K562 (cell line): ENCODE results near the gene MTG1. TPM values are rescaled to one million over a fixed set of nuclear protein-coding genes. Genes with fewer than 3 reads are reported as not detected.
A peak's percentile ranks its signal among the peaks of the same experiment; 100 is the strongest.

Experiments used
- KDM5B ChIP-seq: fragments of 200-600 bp; sonication (generic); IDR thresholded peaks from 2 replicates; pipeline ENCODE4 v1.6.1; 2012; ENCODE audit warnings: low read depth, mild to moderate bottlenecking, moderate library complexity, low read length, control low read depth, inconsistent platforms; ENCODE audit not compliant: insufficient replicate concordance
- KLF13 ChIP-seq: fragments of 450-650 bp; IDR thresholded peaks from 2 replicates; pipeline ENCODE4 v1.6.1; 2016; ENCODE audit warnings: missing genetic modification characterization, low read depth, mild to moderate bottlenecking, missing compliant biosample characterization, moderate library complexity, borderline replicate concordance
- MAFF ChIP-seq: IDR thresholded peaks from 2 replicates; pipeline ENCODE4 v1.6.1; 2012; ENCODE audit warnings: low read length, improper control_type of control experiment
- NEUROD1 ChIP-seq: fragments of 150-350 bp; IDR thresholded peaks from 2 replicates; pipeline ENCODE4 v1.6.1; 2014; ENCODE audit warnings: borderline replicate concordance, low read length, low read depth; ENCODE audit not compliant: partially characterized antibody
- NRF1 ChIP-seq, 2 experiments: fragments of 450-650 bp; IDR thresholded peaks in 1 of 2; conservative IDR thresholded peaks in 1 of 2; 2 replicates each; pipeline ENCODE4 v1.6.1; 2014; ENCODE audit warnings: mild to moderate bottlenecking in 2 of 2
- PHF20 ChIP-seq: fragments of 450-650 bp; IDR thresholded peaks from 2 replicates; pipeline ENCODE4 v1.6.1; 2018; ENCODE audit not compliant: partially characterized antibody
- PHF8 ChIP-seq: fragments of 200-600 bp; sonication (generic); IDR thresholded peaks from 2 replicates; pipeline ENCODE4 v1.6.1; 2012; ENCODE audit warnings: mixed run types, mild to moderate bottlenecking, inconsistent platforms, low read length, moderate library complexity, borderline replicate concordance
- SUPT5H ChIP-seq: fragments of 450-650 bp; IDR thresholded peaks from 2 replicates; pipeline ENCODE4 v1.6.1; 2016
- TAF1 ChIP-seq: IDR thresholded peaks from 2 replicates; pipeline ENCODE4 v1.6.1; 2011; ENCODE audit warnings: mild to moderate bottlenecking, low read length, moderate library complexity; ENCODE audit not compliant: insufficient read depth, control insufficient read depth, severe bottlenecking; ENCODE audit errors: extremely low read depth
- ZBTB7A ChIP-seq: IDR thresholded peaks from 2 replicates; pipeline ENCODE4 v1.6.1; 2011; ENCODE audit warnings: low read depth, mild to moderate bottlenecking, low read length, moderate library complexity, borderline replicate concordance; ENCODE audit not compliant: control insufficient read depth
- ZKSCAN8 ChIP-seq: fragments of 200-800 bp; sonication (Bioruptor generic); IDR thresholded peaks from 2 replicates; pipeline ENCODE4 v1.6.1; 2016; ENCODE audit warnings: missing genetic modification characterization, missing compliant biosample characterization
- ZNF311 ChIP-seq: fragments of 250-450 bp; sonication (Bioruptor Pico); IDR thresholded peaks from 2 replicates; pipeline ENCODE4 v1.4.0; 2020; ENCODE audit warnings: mild to moderate bottlenecking, moderate library complexity
- polyA plus RNA-seq, 8 experiments: library from polyadenylated mRNA; depleted of rRNA in 4 of 8; stranded (reverse) in 5 of 8; unstranded in 3 of 8; fragments of >200 nt; fragmentation: Nextera tagmentation in 2 of 8; fragmentation: Illumina TruSeq in 1 of 8; extraction: Ambion mirVana in 2 of 8; extraction: Trizol in 1 of 8; gene quantifications; 2 replicates each; pipeline versions ENCODE4 v1.2.1 to v1.2.3, GENCODE V29; 2011 to 2014; ENCODE audit warnings: inconsistent platforms in 1 of 8, missing spikeins in 1 of 8
- total RNA-seq, 7 experiments: library from RNA; depleted of rRNA in 6 of 7; stranded (reverse); fragments of >200 nt in 6 of 7; fragmentation: Illumina TruSeq in 2 of 7; extraction: Trizol in 2 of 7; gene quantifications; 2 replicates each; pipeline versions ENCODE4 v1.2.1 to v1.2.3, GENCODE V29; 2011 to 2021; ENCODE audit warnings: low replicate concordance in 1 of 7
- TF ChIP-seq, protein P1 (sequence below): fragments of 250-450 bp; sonication (Bioruptor Pico); IDR thresholded peaks from 2 replicates; pipeline ENCODE4 v1.4.0; 2020
- TF ChIP-seq, protein P2 (sequence below): fragments of 450-650 bp; formaldehyde crosslinking; IDR thresholded peaks from 2 replicates; pipeline ENCODE4 v1.4.0; 2022; ENCODE audit warnings: missing genetic modification characterization
- TF ChIP-seq, protein P3 (sequence below): fragments of 150-350 bp; conservative IDR thresholded peaks from 2 replicates; pipeline ENCODE4 v1.6.1; 2014; ENCODE audit warnings: low read length

Gene MTG1
- total and polyA plus RNA-seq, 9 of the 15 experiments (the other 6 are each of a cell fraction or from before 2014, with no cell fraction given), result 2.8 to 28.2 (median 15.4) TPM

DNA sequence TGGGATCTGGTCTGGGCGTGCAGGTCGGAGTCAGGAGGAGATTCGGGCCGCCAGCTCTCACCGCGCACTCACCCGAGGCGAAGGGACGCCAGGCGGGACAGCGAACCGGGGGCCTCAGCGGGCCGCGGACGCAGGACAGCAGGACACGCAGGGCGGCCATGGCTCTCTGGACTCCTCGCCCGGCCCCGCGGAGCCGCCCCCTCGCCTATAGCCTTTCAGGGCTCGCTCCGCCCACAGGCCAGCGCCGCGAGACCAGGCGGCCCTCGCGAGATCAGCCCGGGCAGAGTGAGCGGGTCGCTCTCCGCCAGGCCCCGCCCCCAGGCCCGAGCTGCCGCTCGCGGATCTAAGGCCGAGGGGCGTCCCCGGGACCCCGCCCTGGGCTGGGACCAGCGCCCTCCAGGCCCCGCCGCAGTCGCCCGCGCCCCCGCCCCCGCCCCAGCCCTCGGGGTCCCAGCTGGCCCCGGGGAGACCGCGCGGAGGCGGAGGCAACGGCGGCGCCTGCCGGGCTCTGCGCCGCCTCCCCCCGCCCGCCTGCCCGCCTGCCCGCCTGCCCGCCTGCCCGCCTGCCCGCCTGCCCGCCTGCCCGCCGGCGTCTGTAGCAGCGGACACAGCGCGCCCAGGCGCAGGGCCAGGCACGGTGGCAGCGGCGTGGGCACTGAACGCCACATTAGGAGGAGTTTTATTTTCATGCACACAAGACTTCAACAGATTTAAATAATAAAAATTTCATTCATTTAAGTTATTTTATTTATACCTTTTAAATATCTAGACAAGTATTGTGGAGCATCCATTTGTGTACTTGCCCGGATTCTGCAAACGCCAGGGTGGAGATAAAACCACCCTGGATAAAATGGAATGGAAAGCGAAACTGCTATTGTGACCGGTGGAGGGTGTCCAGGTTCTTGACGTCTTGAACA is 20.5 kb upstream of the MTG1 start, which contains the start of gene ECHS1 (continued):
- TF ChIP-seq, protein P1, sequence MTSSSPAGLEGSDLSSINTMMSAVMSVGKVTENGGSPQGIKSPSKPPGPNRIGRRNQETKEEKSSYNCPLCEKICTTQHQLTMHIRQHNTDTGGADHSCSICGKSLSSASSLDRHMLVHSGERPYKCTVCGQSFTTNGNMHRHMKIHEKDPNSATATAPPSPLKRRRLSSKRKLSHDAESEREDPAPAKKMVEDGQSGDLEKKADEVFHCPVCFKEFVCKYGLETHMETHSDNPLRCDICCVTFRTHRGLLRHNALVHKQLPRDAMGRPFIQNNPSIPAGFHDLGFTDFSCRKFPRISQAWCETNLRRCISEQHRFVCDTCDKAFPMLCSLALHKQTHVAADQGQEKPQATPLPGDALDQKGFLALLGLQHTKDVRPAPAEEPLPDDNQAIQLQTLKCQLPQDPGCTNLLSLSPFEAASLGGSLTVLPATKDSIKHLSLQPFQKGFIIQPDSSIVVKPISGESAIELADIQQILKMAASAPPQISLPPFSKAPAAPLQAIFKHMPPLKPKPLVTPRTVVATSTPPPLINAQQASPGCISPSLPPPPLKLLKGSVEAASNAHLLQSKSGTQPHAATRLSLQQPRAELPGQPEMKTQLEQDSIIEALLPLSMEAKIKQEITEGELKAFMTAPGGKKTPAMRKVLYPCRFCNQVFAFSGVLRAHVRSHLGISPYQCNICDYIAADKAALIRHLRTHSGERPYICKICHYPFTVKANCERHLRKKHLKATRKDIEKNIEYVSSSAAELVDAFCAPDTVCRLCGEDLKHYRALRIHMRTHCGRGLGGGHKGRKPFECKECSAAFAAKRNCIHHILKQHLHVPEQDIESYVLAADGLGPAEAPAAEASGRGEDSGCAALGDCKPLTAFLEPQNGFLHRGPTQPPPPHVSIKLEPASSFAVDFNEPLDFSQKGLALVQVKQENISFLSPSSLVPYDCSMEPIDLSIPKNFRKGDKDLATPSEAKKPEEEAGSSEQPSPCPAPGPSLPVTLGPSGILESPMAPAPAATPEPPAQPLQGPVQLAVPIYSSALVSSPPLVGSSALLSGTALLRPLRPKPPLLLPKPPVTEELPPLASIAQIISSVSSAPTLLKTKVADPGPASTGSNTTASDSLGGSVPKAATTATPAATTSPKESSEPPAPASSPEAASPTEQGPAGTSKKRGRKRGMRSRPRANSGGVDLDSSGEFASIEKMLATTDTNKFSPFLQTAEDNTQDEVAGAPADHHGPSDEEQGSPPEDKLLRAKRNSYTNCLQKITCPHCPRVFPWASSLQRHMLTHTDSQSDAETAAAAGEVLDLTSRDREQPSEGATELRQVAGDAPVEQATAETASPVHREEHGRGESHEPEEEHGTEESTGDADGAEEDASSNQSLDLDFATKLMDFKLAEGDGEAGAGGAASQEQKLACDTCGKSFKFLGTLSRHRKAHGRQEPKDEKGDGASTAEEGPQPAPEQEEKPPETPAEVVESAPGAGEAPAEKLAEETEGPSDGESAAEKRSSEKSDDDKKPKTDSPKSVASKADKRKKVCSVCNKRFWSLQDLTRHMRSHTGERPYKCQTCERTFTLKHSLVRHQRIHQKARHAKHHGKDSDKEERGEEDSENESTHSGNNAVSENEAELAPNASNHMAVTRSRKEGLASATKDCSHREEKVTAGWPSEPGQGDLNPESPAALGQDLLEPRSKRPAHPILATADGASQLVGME (CRISPR knock-in tag), result no peak
- TF ChIP-seq ZKSCAN8 (CRISPR knock-in tag) (no peak), ZNF311 (CRISPR knock-in tag) (no peak), SUPT5H (peak; percentile 77), PHF20 (peak; percentile 44), MAFF (peak; percentile 38; the same call in 1 of the 2 replicates), NEUROD1 (peak; percentile 48), PHF8 (peak; percentile 77; the same call in 1 of the 2 replicates), NRF1 (conservative IDR thresholded peaks at IDR 0.05 in 1 of 2, IDR thresholded peaks at IDR 0.05 in 1 of 2) (peak in 1 of 2 experiments; percentile 44; a peak in 1 of 4 replicates), KDM5B (peak; percentile 79), TAF1 (peak; percentile 48), ZBTB7A (peak; percentile 90; the same call in 1 of the 2 replicates), KLF13 (peak; percentile 80; the same call in 1 of the 2 replicates)
- TF ChIP-seq, protein P2, sequence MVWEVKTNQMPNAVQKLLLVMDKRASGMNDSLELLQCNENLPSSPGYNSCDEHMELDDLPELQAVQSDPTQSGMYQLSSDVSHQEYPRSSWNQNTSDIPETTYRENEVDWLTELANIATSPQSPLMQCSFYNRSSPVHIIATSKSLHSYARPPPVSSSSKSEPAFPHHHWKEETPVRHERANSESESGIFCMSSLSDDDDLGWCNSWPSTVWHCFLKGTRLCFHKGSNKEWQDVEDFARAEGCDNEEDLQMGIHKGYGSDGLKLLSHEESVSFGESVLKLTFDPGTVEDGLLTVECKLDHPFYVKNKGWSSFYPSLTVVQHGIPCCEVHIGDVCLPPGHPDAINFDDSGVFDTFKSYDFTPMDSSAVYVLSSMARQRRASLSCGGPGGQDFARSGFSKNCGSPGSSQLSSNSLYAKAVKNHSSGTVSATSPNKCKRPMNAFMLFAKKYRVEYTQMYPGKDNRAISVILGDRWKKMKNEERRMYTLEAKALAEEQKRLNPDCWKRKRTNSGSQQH (CRISPR knock-in tag), result no peak
- TF ChIP-seq, protein P3, sequence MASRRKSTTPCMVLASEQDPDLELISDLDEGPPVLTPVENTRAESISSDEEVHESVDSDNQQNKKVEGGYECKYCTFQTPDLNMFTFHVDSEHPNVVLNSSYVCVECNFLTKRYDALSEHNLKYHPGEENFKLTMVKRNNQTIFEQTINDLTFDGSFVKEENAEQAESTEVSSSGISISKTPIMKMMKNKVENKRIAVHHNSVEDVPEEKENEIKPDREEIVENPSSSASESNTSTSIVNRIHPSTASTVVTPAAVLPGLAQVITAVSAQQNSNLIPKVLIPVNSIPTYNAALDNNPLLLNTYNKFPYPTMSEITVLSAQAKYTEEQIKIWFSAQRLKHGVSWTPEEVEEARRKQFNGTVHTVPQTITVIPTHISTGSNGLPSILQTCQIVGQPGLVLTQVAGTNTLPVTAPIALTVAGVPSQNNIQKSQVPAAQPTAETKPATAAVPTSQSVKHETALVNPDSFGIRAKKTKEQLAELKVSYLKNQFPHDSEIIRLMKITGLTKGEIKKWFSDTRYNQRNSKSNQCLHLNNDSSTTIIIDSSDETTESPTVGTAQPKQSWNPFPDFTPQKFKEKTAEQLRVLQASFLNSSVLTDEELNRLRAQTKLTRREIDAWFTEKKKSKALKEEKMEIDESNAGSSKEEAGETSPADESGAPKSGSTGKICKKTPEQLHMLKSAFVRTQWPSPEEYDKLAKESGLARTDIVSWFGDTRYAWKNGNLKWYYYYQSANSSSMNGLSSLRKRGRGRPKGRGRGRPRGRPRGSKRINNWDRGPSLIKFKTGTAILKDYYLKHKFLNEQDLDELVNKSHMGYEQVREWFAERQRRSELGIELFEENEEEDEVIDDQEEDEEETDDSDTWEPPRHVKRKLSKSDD, result peak; percentile 94
